Measurements from ENCODE around the gene FES. TPM values are rescaled to one million over a fixed set of nuclear protein-coding genes. Genes with fewer than 3 reads are reported as not detected.

Gene FES
- total RNA-seq, 6 experiments from 2014 or later: 11.5 to 36.5 (median 18.5) TPM

DNA sequence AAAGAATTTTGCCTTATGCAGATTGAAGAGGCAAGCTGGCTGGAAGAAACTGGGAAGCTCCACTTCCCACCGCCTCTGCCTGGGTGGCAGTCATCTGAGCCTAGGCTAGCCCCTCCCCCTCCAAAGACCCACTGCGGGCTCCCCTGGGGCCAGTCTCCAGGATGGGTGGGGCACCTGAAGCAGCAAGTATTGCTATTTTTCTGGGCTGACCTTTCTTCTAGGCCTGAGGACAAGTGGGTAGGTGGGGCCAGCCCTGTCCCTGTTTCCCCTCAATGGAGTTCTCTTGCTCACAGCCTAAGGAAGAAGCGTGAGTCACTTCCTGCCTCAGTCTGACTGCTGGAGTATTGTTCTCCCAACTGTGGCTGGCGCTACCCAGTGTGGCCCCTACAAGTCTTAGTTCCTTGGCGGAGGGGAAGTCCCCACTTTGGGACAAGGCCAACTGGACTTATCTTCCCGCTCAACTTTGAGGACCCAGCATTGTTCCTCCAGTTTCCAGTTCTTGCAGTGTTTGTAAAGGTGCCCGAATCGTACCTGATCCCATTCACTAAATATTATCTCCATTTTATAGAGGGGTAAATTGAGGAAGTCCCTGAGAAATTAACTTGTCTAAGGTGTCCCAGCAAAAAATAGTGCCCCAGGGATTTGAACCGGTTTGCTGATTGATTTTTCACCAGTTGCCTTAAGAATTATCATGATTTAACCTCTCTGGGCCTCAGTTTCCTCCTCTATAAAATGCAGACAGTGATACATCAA, 14.5 kb upstream of the FES start:
- intact Hi-C loops (cut with DNase I): no loop called here

GRCh38 chr15:90870354-90871138, 13.8 kb upstream of the FES start:
- Histone ChIP-seq H3K36me3 (no peaks in the 10 kb centered on the region), H3K27ac (peak overlapping the region; percentile 93 to 98 (median 97)), H3K4me1 (peaks cover 0 to 47% (median 6%) of the 10 kb centered on the region in 4 donors), H3K4me3 (peak overlapping the region; percentile 81 to 85 (median 82)), H3K9me3 (no peaks in the 10 kb centered on the region), H3K27me3 (no peaks in the 10 kb centered on the region)
- no peak for TF ChIP-seq POLR2A (IDR thresholded peaks at IDR 0.05)
- TF ChIP-seq, protein P1, sequence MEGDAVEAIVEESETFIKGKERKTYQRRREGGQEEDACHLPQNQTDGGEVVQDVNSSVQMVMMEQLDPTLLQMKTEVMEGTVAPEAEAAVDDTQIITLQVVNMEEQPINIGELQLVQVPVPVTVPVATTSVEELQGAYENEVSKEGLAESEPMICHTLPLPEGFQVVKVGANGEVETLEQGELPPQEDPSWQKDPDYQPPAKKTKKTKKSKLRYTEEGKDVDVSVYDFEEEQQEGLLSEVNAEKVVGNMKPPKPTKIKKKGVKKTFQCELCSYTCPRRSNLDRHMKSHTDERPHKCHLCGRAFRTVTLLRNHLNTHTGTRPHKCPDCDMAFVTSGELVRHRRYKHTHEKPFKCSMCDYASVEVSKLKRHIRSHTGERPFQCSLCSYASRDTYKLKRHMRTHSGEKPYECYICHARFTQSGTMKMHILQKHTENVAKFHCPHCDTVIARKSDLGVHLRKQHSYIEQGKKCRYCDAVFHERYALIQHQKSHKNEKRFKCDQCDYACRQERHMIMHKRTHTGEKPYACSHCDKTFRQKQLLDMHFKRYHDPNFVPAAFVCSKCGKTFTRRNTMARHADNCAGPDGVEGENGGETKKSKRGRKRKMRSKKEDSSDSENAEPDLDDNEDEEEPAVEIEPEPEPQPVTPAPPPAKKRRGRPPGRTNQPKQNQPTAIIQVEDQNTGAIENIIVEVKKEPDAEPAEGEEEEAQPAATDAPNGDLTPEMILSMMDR (IDR thresholded peaks at IDR 0.05): no peak
- DNase-seq (no peak), ATAC-seq (peak in 2 of 4 donors; percentile 1)
- 11% methylated on average over 17 of the region's 19 CpGs for WGBS (ENCODE audit: insufficient coverage, low coverage, low lambda C conversion rate, missing lambda C conversion rate)
- intact Hi-C loops (cut with DNase I): no loop called here

More for the DNA sequence above, 14.5 kb upstream of the FES start:
- no peaks in the 10 kb centered on the region for H3K9me3 ChIP-seq
- DNase-seq: peak in 2 of 3 donors; percentile 71
- H3K4me1 ChIP-seq: peaks cover 0 to 45% (median 9%) of the 10 kb centered on the region in 4 donors
- 48% methylated on average over 6 of the region's 9 CpGs for WGBS (ENCODE audit: insufficient coverage, low coverage, low lambda C conversion rate, missing lambda C conversion rate)
- H3K36me3 ChIP-seq: no peaks in the 10 kb centered on the region
- peak overlapping the region; percentile 93 to 98 (median 97) for H3K27ac ChIP-seq
- TF ChIP-seq POLR2A (IDR thresholded peaks at IDR 0.05): peak; percentile 22
- TF ChIP-seq, protein P1 (IDR thresholded peaks at IDR 0.05): no peak
- no peaks in the 10 kb centered on the region for H3K27me3 ChIP-seq
- H3K4me3 ChIP-seq: peak overlapping the region in 2 of 3 donors; percentile 81 to 82
- ATAC-seq: peak; percentile 10 to 57 (median 36)

DNA sequence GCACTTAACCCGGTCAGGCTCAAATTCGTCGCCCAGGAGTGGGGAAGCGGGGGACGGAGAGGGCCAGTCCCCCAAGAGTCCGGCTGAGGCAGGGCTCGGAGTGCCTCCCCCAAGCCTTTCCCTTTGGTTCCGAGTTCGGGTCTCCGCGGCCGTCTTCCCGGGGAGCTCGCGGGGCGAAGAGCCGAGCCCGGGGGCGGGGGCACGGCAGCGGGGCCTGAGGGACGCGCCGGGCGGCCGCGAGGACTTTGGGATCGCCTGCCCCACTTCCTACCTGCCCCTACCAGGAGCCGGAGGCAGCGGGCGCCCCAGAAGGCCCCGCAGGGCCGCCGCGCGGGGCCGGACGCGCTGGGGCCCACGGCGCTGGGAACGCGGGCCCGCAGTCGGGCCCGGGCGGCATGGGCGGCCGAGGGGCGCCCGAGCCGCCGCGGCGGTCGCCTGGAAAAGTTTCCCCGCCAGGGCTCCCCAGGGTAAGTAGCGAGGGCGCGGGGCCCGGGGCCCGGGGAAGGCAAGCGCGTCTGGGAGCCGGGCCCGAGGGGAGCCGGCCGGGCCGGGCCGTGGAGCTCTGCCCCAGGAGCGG, 13.1 kb upstream of the FES start:
- no peaks in the 10 kb centered on the region for H3K9me3 ChIP-seq
- no peak for TF ChIP-seq POLR2A (IDR thresholded peaks at IDR 0.05)
- TF ChIP-seq, protein P1 (IDR thresholded peaks at IDR 0.05): no peak
- H3K36me3 ChIP-seq: peaks cover 0 to 3% (median 3%) of the 10 kb centered on the region in 4 donors
- H3K4me3 ChIP-seq: peak overlapping the region; percentile 81 to 85 (median 82)
- DNase-seq: no peak
- WGBS (ENCODE audit: insufficient coverage, low coverage, low lambda C conversion rate, missing lambda C conversion rate): no CpG with 5 or more reads among the region's 71 CpGs
- intact Hi-C loops (cut with DNase I): no loop called here
- no peaks in the 10 kb centered on the region for H3K27me3 ChIP-seq
- H3K4me1 ChIP-seq: peaks cover 0 to 52% (median 6%) of the 10 kb centered on the region in 4 donors
- H3K27ac ChIP-seq: peak overlapping the region; percentile 93 to 98 (median 97)
- peak in 2 of 4 donors; percentile 6 to 13 for ATAC-seq

GRCh38 chr15:90871716-90872485, 12.4 kb upstream of the FES start:
- DNase-seq (peak in 1 of 3 donors; percentile 55), ATAC-seq (peak in 3 of 4 donors; percentile 5 to 33 (median 14))
- no peaks in the 10 kb centered on the region for H3K27me3 ChIP-seq

More at GRCh38 chr15:90871716-90872485, 12.4 kb upstream of the FES start:
- peaks cover 0 to 48% (median 7%) of the 10 kb centered on the region in 4 donors for H3K4me1 ChIP-seq
- WGBS (ENCODE audit: insufficient coverage, low coverage, low lambda C conversion rate, missing lambda C conversion rate): 0% methylated on average over 6 of the region's 77 CpGs
- no peaks in the 10 kb centered on the region for H3K9me3 ChIP-seq
- TF ChIP-seq POLR2A (IDR thresholded peaks at IDR 0.05): no peak
- TF ChIP-seq, protein P1 (IDR thresholded peaks at IDR 0.05): no peak
- peak overlapping the region; percentile 93 to 98 (median 97) for H3K27ac ChIP-seq
- H3K36me3 ChIP-seq: peaks cover 3 to 10% (median 8%) of the 10 kb centered on the region in 4 donors
- intact Hi-C loops (cut with DNase I): no loop called here
- peak overlapping the region; percentile 81 to 85 (median 82) for H3K4me3 ChIP-seq
